Left ventricle myocardium inferior (tissue), 1 donor: Measurements from ENCODE around the gene YIF1A. TPM values are rescaled to one million over a fixed set of nuclear protein-coding genes. Genes with fewer than 3 reads are reported as not detected.
"Not testable (repeated sequence)": the region's sequence is repeated elsewhere in the genome, so short reads cannot be mapped to it uniquely, and the experiment has no call there.

ENCODE experiments used
- DNase-seq: peaks from one replicate; pipeline ENCODE4 v3.0.0-alpha.2; 2020
- H3K27ac ChIP-seq: fragments of 200-600 bp; replicated peaks from 2 replicates; pipeline ENCODE4 v1.8.0; 2021
- H3K27me3 ChIP-seq: fragments of 200-600 bp; 2 replicates; pipeline ENCODE4 v1.8.0; 2021; ENCODE audit warnings: low read depth
- H3K36me3 ChIP-seq: fragments of 200-600 bp; 2 replicates; pipeline ENCODE4 v1.8.0; 2021
- H3K4me1 ChIP-seq: fragments of 200-600 bp; 2 replicates; pipeline ENCODE4 v1.8.0; 2021
- H3K4me3 ChIP-seq: fragments of 200-600 bp; 2 replicates; pipeline ENCODE4 v1.8.0; 2021; ENCODE audit warnings: mild to moderate bottlenecking, moderate library complexity
- H3K9me3 ChIP-seq: fragments of 200-600 bp; replicated peaks from 2 replicates; pipeline ENCODE4 v1.8.0; 2021
- CTCF ChIP-seq: fragments of 200-600 bp; IDR thresholded peaks from 2 replicates; pipeline ENCODE4 v1.8.0; 2021; ENCODE audit warnings: antibody characterized with exemption, mild to moderate bottlenecking, borderline replicate concordance
- intact Hi-C: fragments of 100-400 bp; cut with micrococcal nuclease; formaldehyde crosslinking; loops from one replicate; pipeline ENCODE4 v1.11.0; 2022
- total RNA-seq: library from RNA; stranded (reverse); fragmentation: NEBNext Ultra II Directional; extraction: Animal tissue kit (Norgen Biotek cat#: 25700); gene quantifications from one replicate; pipeline ENCODE4 v1.2.1, GENCODE V29; 2021
- donor health status: DM: no; HTN: yes; CAD: no; lungs with severe emphysema.

YIF1A gene
- total RNA-seq, 1 donor from 2014 or later: 45.6 TPM

- Histone ChIP-seq H3K4me1 (peaks cover 28% of the 10 kb centered on the region), H3K27me3 (peaks cover 11% of the 10 kb centered on the region), H3K4me3 (peak overlapping the region; percentile 58), H3K9me3 (no peaks in the 10 kb centered on the region), H3K27ac (no peak overlapping the region), H3K36me3 (peaks cover 29% of the 10 kb centered on the region)
- intact Hi-C loops: no loop called here
- DNase-seq: no peak
- TF ChIP-seq CTCF: no peak
These were observed 10.4 kb downstream of the YIF1A start for GRCh38 chr11:66278363-66279091.

GRCh38 chr11:66277471-66278362 lies 11.2 kb downstream of the YIF1A start, which contains the start of gene CNIH2:
TSS of gene CNIH2 (plus strand) at chr11:66278175. CDS start at chr11:66278457, 282 bp downstream.
- Histone ChIP-seq H3K27me3 (peaks cover 11% of the 10 kb centered on the region), H3K27ac (peak within 1 kb of the TSS; percentile 45), H3K36me3 (peaks cover 37% of the 10 kb centered on the region), H3K9me3 (no peaks in the 10 kb centered on the region), H3K4me1 (peaks cover 25% of the 10 kb centered on the region), H3K4me3 (peak within 1 kb of the TSS; percentile 58)
- DNase-seq: no peak
- intact Hi-C loops: no loop called here
- TF ChIP-seq CTCF: no peak

GRCh38 chr11:66277064-66277463 lies 11.9 kb downstream of the YIF1A start:
- DNase-seq, H3K4me3 ChIP-seq, H3K27ac ChIP-seq, intact Hi-C loops, H3K9me3 ChIP-seq: not testable (repeated sequence)
- Histone ChIP-seq H3K36me3 (peaks cover 43% of the 10 kb centered on the region), H3K27me3 (peaks cover 11% of the 10 kb centered on the region), H3K4me1 (peaks cover 19% of the 10 kb centered on the region)

GRCh38 chr11:66276619-66277018 lies 12.3 kb downstream of the YIF1A start:
- Histone ChIP-seq H3K36me3 (peaks cover 48% of the 10 kb centered on the region), H3K27me3 (peaks cover 11% of the 10 kb centered on the region), H3K4me1 (peaks cover 15% of the 10 kb centered on the region)
- H3K4me3 ChIP-seq, intact Hi-C loops, H3K9me3 ChIP-seq, H3K27ac ChIP-seq, DNase-seq: not testable (repeated sequence)

GRCh38 chr11:66275984-66276612 lies 12.8 kb downstream of the YIF1A start:
- Histone ChIP-seq H3K9me3 (no peaks in the 10 kb centered on the region), H3K4me3 (no peak overlapping the region), H3K27me3 (peaks cover 11% of the 10 kb centered on the region), H3K36me3 (peaks cover 52% of the 10 kb centered on the region), H3K4me1 (peaks cover 19% of the 10 kb centered on the region), H3K27ac (no peak overlapping the region)
- no peak for DNase-seq
- intact Hi-C loops: no loop called here
- no peak for TF ChIP-seq CTCF

GRCh38 chr11:66275396-66275795 lies 13.5 kb downstream of the YIF1A start:
- Histone ChIP-seq H3K9me3 (no peaks in the 10 kb centered on the region), H3K27ac (no peak overlapping the region), H3K4me3 (no peak overlapping the region), H3K36me3 (peaks cover 52% of the 10 kb centered on the region), H3K27me3 (peaks cover 9% of the 10 kb centered on the region), H3K4me1 (peaks cover 26% of the 10 kb centered on the region)
- no peak for DNase-seq
- TF ChIP-seq CTCF: no peak
- intact Hi-C loops: no loop called here
